ENCODE data around the gene DLG2.
A peak's percentile ranks its signal among the peaks of the same experiment; 100 is the strongest.
"Not testable (repeated sequence)": the region's sequence is repeated elsewhere in the genome, so short reads cannot be mapped to it uniquely, and the experiment has no call there.

The DLG2 gene

DNA sequence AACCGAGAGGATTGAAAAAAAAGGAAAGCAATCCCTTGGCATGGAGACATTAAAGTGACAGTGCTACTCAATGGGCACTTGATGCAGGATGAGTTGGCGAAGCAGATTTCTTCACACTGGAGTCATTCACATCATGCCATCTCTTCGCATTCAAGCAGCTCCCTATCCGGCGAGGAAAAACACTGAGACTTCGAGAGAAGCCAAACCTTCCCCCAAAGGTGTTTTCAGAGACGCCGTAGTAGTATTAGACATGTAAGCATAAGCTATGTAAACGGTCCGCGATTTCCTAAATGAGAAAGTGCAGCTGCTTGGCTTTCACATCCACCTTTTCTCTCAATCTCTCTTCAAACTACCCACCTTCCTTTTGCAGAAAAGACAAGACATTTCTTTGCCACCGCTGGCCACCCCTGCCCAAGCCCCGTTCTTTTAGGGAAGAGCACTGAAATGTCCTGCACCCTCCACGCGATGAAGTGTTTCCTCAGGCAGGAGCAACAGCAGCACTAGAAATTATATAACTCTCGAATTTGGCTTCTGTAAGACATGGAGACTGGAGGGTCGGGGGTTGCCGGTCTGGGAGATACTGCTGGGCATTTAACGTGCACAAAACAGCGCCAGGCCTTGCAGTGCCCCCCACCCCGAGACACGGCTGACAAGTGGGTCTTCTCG is at the start of gene DLG2:
Gene DLG2 (minus strand): TSS at position 13 of the 666 bp plus-strand sequence.
- Histone ChIP-seq H3K4me1 (ENCODE audit: insufficient read depth, low read length) (peaks cover 16% of the 10 kb centered on the region), H3K27me3 (ENCODE audit: insufficient read depth, low read length) (no peaks in the 10 kb centered on the region), H3K4me3 (ENCODE audit: low read length) (peak within 1 kb of the TSS; percentile 81), H3K9me3 (ENCODE audit: low read length) (no peaks in the 10 kb centered on the region), H2AFZ (ENCODE audit: low read depth, low read length) (peak within 1 kb of the TSS; percentile 97), H3K36me3 (ENCODE audit: insufficient read depth, low read length) (peaks cover 10% of the 10 kb centered on the region)

DNA sequence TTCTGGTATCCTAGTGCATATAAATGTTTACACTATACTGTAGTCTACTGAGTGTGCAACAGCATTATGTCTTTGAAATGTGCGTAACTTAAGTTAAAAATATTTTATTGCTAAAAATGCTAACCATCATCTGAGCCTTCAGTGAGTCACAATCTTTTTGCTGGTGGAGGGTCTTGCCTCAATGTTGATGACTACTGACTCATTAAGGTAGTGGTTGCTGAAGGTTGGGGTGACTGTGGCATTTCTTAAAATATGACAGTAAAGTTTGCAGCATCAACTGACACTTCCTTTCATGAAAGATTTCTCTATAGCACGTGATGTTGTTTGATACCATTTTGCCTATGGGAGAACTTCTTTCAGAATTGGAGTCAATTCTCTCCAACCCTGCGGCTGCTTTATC is 46.2 kb upstream of the DLG2 start:
- peaks cover 4% of the 10 kb centered on the region for H3K27me3 ChIP-seq (ENCODE audit: insufficient read depth, low read length)
- H3K36me3 ChIP-seq (ENCODE audit: insufficient read depth, low read length): no peaks in the 10 kb centered on the region
- H3K4me1 ChIP-seq (ENCODE audit: insufficient read depth, low read length): no peaks in the 10 kb centered on the region
- no peak overlapping the region for H3K4me3 ChIP-seq (ENCODE audit: low read length)
- H2AFZ ChIP-seq (ENCODE audit: low read depth, low read length): no peak overlapping the region
- peaks cover 3% of the 10 kb centered on the region for H3K9me3 ChIP-seq (ENCODE audit: low read length)

- Histone ChIP-seq H3K9me3 (ENCODE audit: low read length) (peaks cover 3% of the 10 kb centered on the region), H3K4me3 (ENCODE audit: low read length) (no peak overlapping the region), H3K27me3 (ENCODE audit: insufficient read depth, low read length) (peaks cover 4% of the 10 kb centered on the region), H3K36me3 (ENCODE audit: insufficient read depth, low read length) (no peaks in the 10 kb centered on the region), H2AFZ (ENCODE audit: low read depth, low read length) (no peak overlapping the region), H3K4me1 (ENCODE audit: insufficient read depth, low read length) (no peaks in the 10 kb centered on the region)
Measured at GRCh38 chr11:85672105-85672902, 45.2 kb upstream of the DLG2 start.

- H3K4me3 ChIP-seq (ENCODE audit: low read length); H3K27me3 ChIP-seq (ENCODE audit: insufficient read depth, low read length); H3K4me1 ChIP-seq (ENCODE audit: insufficient read depth, low read length); H3K9me3 ChIP-seq (ENCODE audit: low read length); H3K36me3 ChIP-seq (ENCODE audit: insufficient read depth, low read length); H2AFZ ChIP-seq (ENCODE audit: low read depth, low read length): not testable (repeated sequence)
Measured at GRCh38 chr11:85670949-85671663, 44.0 kb upstream of the DLG2 start.

- Histone ChIP-seq H3K36me3 (ENCODE audit: insufficient read depth, low read length) (peaks cover 1% of the 10 kb centered on the region), H2AFZ (ENCODE audit: low read depth, low read length) (no peak overlapping the region), H3K9me3 (ENCODE audit: low read length) (peaks cover 3% of the 10 kb centered on the region), H3K4me3 (ENCODE audit: low read length) (no peak overlapping the region), H3K4me1 (ENCODE audit: insufficient read depth, low read length) (peaks cover 5% of the 10 kb centered on the region), H3K27me3 (ENCODE audit: insufficient read depth, low read length) (no peaks in the 10 kb centered on the region)
Measured at GRCh38 chr11:85668157-85668556, 41.0 kb upstream of the DLG2 start.

DNA sequence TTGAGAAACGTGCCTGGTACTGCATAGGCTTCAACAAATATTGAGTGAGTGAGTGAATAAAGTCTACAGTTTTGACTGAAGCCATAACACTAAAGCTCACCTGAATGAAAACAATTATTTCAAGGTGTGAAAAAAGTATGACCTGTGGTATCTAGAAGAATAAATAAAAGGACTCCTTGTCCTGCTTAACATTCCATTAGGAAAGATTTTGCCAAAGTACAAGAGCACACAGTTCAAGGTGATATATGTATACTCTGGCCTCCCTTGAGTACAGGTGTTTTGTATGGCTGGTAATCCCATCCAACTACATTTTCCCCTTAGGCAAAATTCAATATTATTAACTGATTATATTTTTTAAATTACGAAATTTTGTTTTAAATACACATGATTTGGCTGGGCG is 39.5 kb upstream of the DLG2 start:
- no peak overlapping the region for H3K4me3 ChIP-seq (ENCODE audit: low read length)
- no peak overlapping the region for H2AFZ ChIP-seq (ENCODE audit: low read depth, low read length)
- peaks cover 16% of the 10 kb centered on the region for H3K4me1 ChIP-seq (ENCODE audit: insufficient read depth, low read length)
- no peaks in the 10 kb centered on the region for H3K9me3 ChIP-seq (ENCODE audit: low read length)
- peaks cover 11% of the 10 kb centered on the region for H3K36me3 ChIP-seq (ENCODE audit: insufficient read depth, low read length)
- no peaks in the 10 kb centered on the region for H3K27me3 ChIP-seq (ENCODE audit: insufficient read depth, low read length)

- Histone ChIP-seq H3K27me3 (ENCODE audit: insufficient read depth, low read length) (no peaks in the 10 kb centered on the region), H3K36me3 (ENCODE audit: insufficient read depth, low read length) (peaks cover 18% of the 10 kb centered on the region), H3K4me1 (ENCODE audit: insufficient read depth, low read length) (peaks cover 24% of the 10 kb centered on the region), H2AFZ (ENCODE audit: low read depth, low read length) (peak overlapping the region; percentile 95), H3K9me3 (ENCODE audit: low read length) (no peaks in the 10 kb centered on the region), H3K4me3 (ENCODE audit: low read length) (peak overlapping the region; percentile 87)
Measured at GRCh38 chr11:85665733-85666132, 38.6 kb upstream of the DLG2 start.

DNA sequence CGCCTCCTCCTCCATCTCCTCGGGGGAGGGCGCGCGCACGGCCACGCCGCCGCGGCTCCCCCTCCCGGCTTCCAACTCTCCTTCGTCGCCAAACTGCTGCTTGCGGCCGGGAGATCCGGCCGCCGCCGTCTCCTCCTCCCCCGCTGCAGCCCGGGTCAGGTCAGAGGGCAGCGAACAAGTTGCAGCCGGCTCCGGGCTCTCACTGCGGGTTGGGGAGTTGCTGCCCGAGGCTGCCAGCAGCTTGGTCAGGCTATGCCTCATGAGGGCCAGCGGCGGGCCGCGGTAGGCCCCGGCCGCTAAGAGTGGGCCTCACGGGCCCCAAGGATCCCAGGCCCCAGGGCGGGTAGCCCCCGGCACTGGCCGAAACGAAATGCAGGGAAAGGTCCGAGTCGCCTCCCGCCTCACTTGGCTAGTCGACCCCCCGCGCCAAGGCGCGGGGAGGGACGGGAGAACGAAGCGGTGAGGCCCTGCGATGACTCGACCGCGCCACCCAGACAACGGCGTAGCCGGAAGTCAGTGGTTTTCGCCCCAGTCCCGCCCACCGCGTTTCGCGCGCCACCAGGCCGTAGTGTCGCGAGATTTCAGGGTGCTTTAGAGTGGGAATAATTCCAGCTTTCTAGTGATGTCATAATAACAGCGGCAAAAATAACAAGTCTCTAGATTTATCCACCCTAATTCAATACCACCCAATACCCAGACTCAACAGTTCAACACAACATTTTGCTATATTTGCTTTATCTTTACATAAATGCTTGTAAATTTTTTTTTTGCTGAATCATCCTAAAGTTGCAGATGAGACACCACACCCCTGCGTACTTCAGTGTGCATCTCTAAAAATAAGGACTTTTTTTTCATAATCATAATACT is 37.7 kb upstream of the DLG2 start, which contains the start of gene CREBZF:
Gene CREBZF (minus strand): TSS at position 515 of the 867 bp plus-strand sequence. CDS start 254 bp downstream, at position 261.
- Histone ChIP-seq H3K36me3 (ENCODE audit: insufficient read depth, low read length) (peaks cover 27% of the 10 kb centered on the region), H3K4me1 (ENCODE audit: insufficient read depth, low read length) (peaks cover 33% of the 10 kb centered on the region), H3K4me3 (ENCODE audit: low read length) (peak within 1 kb of the TSS; percentile 87), H2AFZ (ENCODE audit: low read depth, low read length) (peak within 1 kb of the TSS; percentile 95), H3K9me3 (ENCODE audit: low read length) (no peaks in the 10 kb centered on the region), H3K27me3 (ENCODE audit: insufficient read depth, low read length) (no peaks in the 10 kb centered on the region)

- Histone ChIP-seq H3K36me3 (ENCODE audit: insufficient read depth, low read length) (peaks cover 35% of the 10 kb centered on the region), H3K27me3 (ENCODE audit: insufficient read depth, low read length) (no peaks in the 10 kb centered on the region), H2AFZ (ENCODE audit: low read depth, low read length) (no peak overlapping the region), H3K4me3 (ENCODE audit: low read length) (peak overlapping the region; percentile 87), H3K9me3 (ENCODE audit: low read length) (no peaks in the 10 kb centered on the region), H3K4me1 (ENCODE audit: insufficient read depth, low read length) (peaks cover 39% of the 10 kb centered on the region)
Measured at GRCh38 chr11:85663753-85664614, 36.8 kb upstream of the DLG2 start.

GRCh38 chr11:85663080-85663752 is 36.1 kb upstream of the DLG2 start:
- H2AFZ ChIP-seq (ENCODE audit: low read depth, low read length): no peak overlapping the region
- H3K4me3 ChIP-seq (ENCODE audit: low read length): peak overlapping the region; percentile 87
- peaks cover 42% of the 10 kb centered on the region for H3K36me3 ChIP-seq (ENCODE audit: insufficient read depth, low read length)
- H3K9me3 ChIP-seq (ENCODE audit: low read length): no peaks in the 10 kb centered on the region
- H3K27me3 ChIP-seq (ENCODE audit: insufficient read depth, low read length): no peaks in the 10 kb centered on the region
- peaks cover 42% of the 10 kb centered on the region for H3K4me1 ChIP-seq (ENCODE audit: insufficient read depth, low read length)

DNA sequence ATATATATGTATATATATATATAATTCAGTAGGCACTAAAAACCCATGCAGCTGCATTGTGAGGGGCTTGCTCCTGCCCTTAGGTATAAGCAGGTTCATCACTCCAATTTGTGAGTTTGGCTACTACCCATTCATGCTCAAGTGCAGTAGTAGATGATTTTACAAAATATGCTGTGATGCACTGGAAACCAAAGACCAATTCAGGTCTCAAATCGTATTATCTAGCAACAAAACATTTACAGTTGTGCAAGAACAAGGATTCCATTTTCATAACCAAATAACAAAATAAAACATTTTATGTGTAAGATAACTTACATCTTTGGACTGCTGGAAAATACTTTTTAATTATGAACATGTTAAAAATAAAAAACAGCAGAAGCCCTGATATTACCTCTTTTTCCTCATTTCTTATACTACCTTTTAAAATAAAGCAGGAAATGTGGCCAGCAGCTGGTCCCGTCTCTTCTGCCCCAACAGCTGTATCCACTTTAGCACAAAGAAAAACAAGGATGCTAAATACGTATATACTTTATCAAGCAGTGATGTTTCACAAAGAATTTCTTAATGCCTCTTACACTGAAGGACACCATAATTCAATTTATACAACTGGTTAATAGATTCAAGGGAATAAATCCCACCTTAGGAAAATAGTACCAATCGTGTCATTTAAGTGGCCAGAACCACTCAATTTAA is 35.0 kb upstream of the DLG2 start:
- Histone ChIP-seq H3K27me3 (ENCODE audit: insufficient read depth, low read length) (no peaks in the 10 kb centered on the region), H2AFZ (ENCODE audit: low read depth, low read length) (no peak overlapping the region), H3K36me3 (ENCODE audit: insufficient read depth, low read length) (peaks cover 53% of the 10 kb centered on the region), H3K9me3 (ENCODE audit: low read length) (no peaks in the 10 kb centered on the region), H3K4me1 (ENCODE audit: insufficient read depth, low read length) (peaks cover 42% of the 10 kb centered on the region), H3K4me3 (ENCODE audit: low read length) (peak overlapping the region; percentile 87)

Data from neuron (in vitro differentiated cells).